Loucy (cell line): ENCODE data around the gene FKBP4.

Source experiments
- EZH2phosphoT487 ChIP-seq: fragments of 200-600 bp; IDR thresholded peaks from 2 replicates; pipeline ENCODE4 v1.6.1; 2018; ENCODE audit warnings: antibody characterized with exemption, mild to moderate bottlenecking, moderate library complexity, borderline replicate concordance
- TF ChIP-seq, protein P1 (sequence below): fragments of 200-600 bp; sonication (generic); conservative IDR thresholded peaks from 2 replicates; pipeline ENCODE4 v1.5.1; 2014; ENCODE audit warnings: mild to moderate bottlenecking, antibody characterized with exemption, low read length

DNA sequence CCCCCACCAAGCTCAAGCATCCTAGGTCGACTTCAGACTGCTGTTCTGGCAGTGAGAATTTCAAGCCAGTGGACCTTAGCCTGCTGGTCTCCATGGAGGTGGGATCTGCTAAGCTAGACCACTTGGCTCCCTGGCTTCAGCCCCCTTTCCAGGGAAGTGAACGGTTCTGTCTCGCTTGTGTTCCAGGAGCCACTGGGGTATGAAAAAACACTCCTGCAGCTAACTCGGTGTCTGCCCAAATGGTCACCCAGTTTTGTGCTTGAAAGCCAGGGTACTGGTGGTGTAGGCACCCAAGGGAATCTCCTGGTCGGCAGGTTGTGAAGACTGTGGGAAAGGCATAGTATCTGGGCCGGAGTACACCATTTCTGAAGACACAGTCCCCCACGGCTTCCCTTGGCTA, 44.6 kb upstream of the FKBP4 start:
- TF ChIP-seq, protein P1, sequence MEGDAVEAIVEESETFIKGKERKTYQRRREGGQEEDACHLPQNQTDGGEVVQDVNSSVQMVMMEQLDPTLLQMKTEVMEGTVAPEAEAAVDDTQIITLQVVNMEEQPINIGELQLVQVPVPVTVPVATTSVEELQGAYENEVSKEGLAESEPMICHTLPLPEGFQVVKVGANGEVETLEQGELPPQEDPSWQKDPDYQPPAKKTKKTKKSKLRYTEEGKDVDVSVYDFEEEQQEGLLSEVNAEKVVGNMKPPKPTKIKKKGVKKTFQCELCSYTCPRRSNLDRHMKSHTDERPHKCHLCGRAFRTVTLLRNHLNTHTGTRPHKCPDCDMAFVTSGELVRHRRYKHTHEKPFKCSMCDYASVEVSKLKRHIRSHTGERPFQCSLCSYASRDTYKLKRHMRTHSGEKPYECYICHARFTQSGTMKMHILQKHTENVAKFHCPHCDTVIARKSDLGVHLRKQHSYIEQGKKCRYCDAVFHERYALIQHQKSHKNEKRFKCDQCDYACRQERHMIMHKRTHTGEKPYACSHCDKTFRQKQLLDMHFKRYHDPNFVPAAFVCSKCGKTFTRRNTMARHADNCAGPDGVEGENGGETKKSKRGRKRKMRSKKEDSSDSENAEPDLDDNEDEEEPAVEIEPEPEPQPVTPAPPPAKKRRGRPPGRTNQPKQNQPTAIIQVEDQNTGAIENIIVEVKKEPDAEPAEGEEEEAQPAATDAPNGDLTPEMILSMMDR = no peak
- TF ChIP-seq EZH2phosphoT487 = no peak
